Femur (tissue), 1 donor: ENCODE results near the gene RUFY3.

Experiments
- DNase-seq: peaks from one replicate; pipeline ENCODE4 v3.0.0-alpha.2; 2017

RUFY3 gene

DNA sequence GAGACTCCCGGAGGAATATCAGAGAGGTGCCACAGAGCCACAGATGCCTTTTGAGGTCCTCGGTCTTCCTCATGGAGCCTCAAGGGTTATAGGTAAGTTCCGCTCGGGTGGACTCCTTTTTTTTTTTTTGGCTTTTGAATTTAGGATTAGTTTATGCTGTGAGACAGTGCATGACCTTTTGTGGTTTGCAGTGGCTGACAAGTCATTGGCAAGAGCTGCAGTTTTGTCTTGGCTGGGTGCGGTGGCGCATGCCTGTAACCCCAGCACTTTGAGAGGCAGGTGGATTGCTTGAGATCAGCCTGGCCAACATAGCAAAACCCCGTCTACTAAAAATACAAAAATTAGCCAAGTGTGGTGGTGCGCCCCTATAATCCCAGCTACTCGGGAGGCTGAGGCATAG, 122.4 kb downstream of the RUFY3 start:
- DNase-seq: no peak

DNA sequence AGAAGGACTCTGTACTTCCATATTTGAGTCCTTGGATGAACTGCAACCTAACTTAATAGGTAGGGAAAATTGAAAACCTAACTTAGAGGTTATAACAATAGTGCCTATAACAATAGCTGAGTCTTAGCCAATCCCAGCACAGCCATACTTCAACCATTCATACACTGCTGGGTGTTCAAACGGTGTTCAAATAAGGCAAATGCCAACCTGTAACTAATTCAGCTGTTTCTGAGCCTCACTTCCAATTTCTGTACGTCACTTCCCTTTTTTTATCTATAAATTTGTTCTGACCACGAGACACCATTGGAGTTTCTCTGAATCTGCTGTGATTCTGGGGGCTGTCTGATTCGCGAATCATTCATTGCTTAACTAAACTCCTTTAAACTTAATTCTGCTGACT, 127.5 kb downstream of the RUFY3 start:
- no peak for DNase-seq

DNA sequence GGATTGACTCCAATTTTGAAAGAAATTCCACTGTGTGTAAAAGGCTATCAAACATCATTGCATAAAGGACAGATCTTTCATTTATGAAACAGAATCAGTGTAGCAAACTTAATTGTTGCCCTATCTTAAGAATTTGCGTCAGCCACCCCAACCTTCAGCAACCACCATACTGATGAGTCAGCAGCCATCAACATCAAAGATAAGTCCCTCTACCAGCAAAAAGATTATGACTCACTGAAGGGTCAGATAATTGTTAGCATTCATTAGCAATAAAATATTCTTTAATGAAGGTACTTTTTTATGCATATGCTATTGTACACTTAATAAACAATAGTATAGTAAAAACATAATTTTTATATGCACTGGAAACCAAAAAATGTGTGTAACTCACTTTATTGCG, 133.7 kb downstream of the RUFY3 start:
- no peak for DNase-seq
